Gastroesophageal sphincter (tissue), 4 donors: Measurements from ENCODE around the gene NEK6. TPM values are rescaled to one million over a fixed set of nuclear protein-coding genes. Genes with fewer than 3 reads are reported as not detected.

ENCODE experiments used
- ATAC-seq: fragments of 150-250 bp; one replicate; pipeline ENCODE4 v1.9.1; 2016; ENCODE audit warnings: mild to moderate bottlenecking, moderate library complexity
- H3K27ac ChIP-seq, 4 donors: fragments of 200-600 bp; sonication (generic) in 3 of 4; 1 replicate in 3 of 4; 2 replicates in 1 of 4; pipeline ENCODE4 v1.5.1; 2016 to 2019
- H3K27me3 ChIP-seq: fragments of 200-600 bp; sonication (generic); one replicate; pipeline ENCODE4 v1.5.1; 2019
- H3K36me3 ChIP-seq, 2 donors: fragments of 200-600 bp; sonication (generic); one replicate each; pipeline ENCODE4 v1.5.1; 2019; ENCODE audit warnings: control low read depth in 1 of 2
- H3K4me1 ChIP-seq, 3 donors: fragments of 200-600 bp; sonication (generic); 1 replicate in 2 of 3; 2 replicates in 1 of 3; pipeline ENCODE4 v1.5.1; 2016 to 2019; ENCODE audit warnings: control low read depth in 2 of 3
- H3K4me3 ChIP-seq, 2 donors: fragments of 200-600 bp; sonication (generic); one replicate each; pipeline ENCODE4 v1.5.1; 2019; ENCODE audit warnings: mild to moderate bottlenecking in 1 of 2, moderate library complexity in 1 of 2
- H3K9me3 ChIP-seq, 3 donors: fragments of 200-600 bp; sonication (generic); one replicate each; pipeline ENCODE4 v1.5.1; 2017 to 2019; ENCODE audit warnings: control low read depth in 2 of 3
- CTCF ChIP-seq, 4 experiments: fragments of 200-600 bp in 2 of 4; fragments of 450-650 bp in 2 of 4; sonication (generic) in 1 of 4; IDR thresholded peaks; one replicate each; pipeline ENCODE4 v1.5.1; 2017 to 2019; ENCODE audit warnings: antibody characterized with exemption in 4 of 4, mild to moderate bottlenecking in 2 of 4, moderate library complexity in 2 of 4
- EP300 ChIP-seq: sonication (generic); formaldehyde crosslinking; IDR thresholded peaks from one replicate; pipeline ENCODE4 v1.6.1; 2017; ENCODE audit warnings: antibody characterized with exemption, mild to moderate bottlenecking
- POLR2A ChIP-seq, 2 donors: fragments of 450-650 bp; IDR thresholded peaks; one replicate each; pipeline ENCODE4 v1.6.1; 2017; ENCODE audit warnings: antibody characterized with exemption in 2 of 2, mild to moderate bottlenecking in 2 of 2, moderate library complexity in 1 of 2
- POLR2AphosphoS5 ChIP-seq: sonication (generic); formaldehyde crosslinking; IDR thresholded peaks from one replicate; pipeline ENCODE4 v1.6.1; 2017; ENCODE audit warnings: antibody characterized with exemption
- WGBS, 2 donors: methylation state at CpG; one replicate each; pipeline ENCODE4 v1.1.5; 2018; ENCODE audit warnings: low coverage in 1 of 2; 5-methylcytosine and 5-hydroxymethylcytosine counted together
- total RNA-seq, 4 donors: library from RNA; depleted of rRNA; stranded (reverse); fragments of >200 nt; gene quantifications; one replicate each; pipeline ENCODE4 v1.1.0, GENCODE V29; 2016

NEK6 gene
- total RNA-seq, 4 donors from 2014 or later = 13.2 to 31.7 (median 19.3) TPM

GRCh38 chr9:124334568-124335319 lies 77.0 kb downstream of the NEK6 start:
- Histone ChIP-seq H3K27ac (no peak overlapping the region), H3K36me3 (peaks cover 0 to 88% of the 10 kb centered on the region in 2 donors), H3K27me3 (no peaks in the 10 kb centered on the region), H3K4me3 (no peak overlapping the region), H3K4me1 (no peaks in the 10 kb centered on the region), H3K9me3 (peaks cover 0 to 13% (median 0%) of the 10 kb centered on the region in 3 donors)
- TF ChIP-seq POLR2A (IDR thresholded peaks at IDR 0.05) = no peak
- no peak for TF ChIP-seq EP300
- no peak for TF ChIP-seq POLR2AphosphoS5
- no peak for TF ChIP-seq CTCF (IDR thresholded peaks at IDR 0.05)
- no peak for ATAC-seq
- WGBS, 2 donors = 83 to 100% methylated on average over 2 to 5 of the region's 15 CpGs

GRCh38 chr9:124335320-124335707 lies 77.6 kb downstream of the NEK6 start:
- ATAC-seq = no peak
- no peaks in the 10 kb centered on the region for H3K27me3 ChIP-seq
- peaks cover 0 to 13% (median 0%) of the 10 kb centered on the region in 3 donors for H3K9me3 ChIP-seq
- peaks cover 0 to 88% of the 10 kb centered on the region in 2 donors for H3K36me3 ChIP-seq
- H3K4me1 ChIP-seq = no peaks in the 10 kb centered on the region
- TF ChIP-seq POLR2A (IDR thresholded peaks at IDR 0.05) (no peak), EP300 (no peak), CTCF (IDR thresholded peaks at IDR 0.05) (no peak), POLR2AphosphoS5 (no peak)
- H3K27ac ChIP-seq = no peak overlapping the region
- no peak overlapping the region for H3K4me3 ChIP-seq
- 80 to 100% methylated on average over 1 of the region's 14 CpGs for WGBS, 2 donors

- no peak for TF ChIP-seq EP300
- no peak for TF ChIP-seq POLR2AphosphoS5
- no peak for TF ChIP-seq POLR2A (IDR thresholded peaks at IDR 0.05)
- TF ChIP-seq CTCF (IDR thresholded peaks at IDR 0.05) = no peak
- peaks cover 0 to 13% (median 0%) of the 10 kb centered on the region in 3 donors for H3K9me3 ChIP-seq
- peaks cover 0 to 82% of the 10 kb centered on the region in 2 donors for H3K36me3 ChIP-seq
- H3K4me1 ChIP-seq = peaks cover 0 to 9% (median 3%) of the 10 kb centered on the region in 3 donors
- no peak overlapping the region for H3K4me3 ChIP-seq
- no peaks in the 10 kb centered on the region for H3K27me3 ChIP-seq
- 96 to 100% methylated on average over 4 to 5 of the region's 5 CpGs for WGBS, 2 donors
- H3K27ac ChIP-seq = no peak overlapping the region
- no peak for ATAC-seq
These were observed 79.8 kb downstream of the NEK6 start for GRCh38 chr9:124337562-124337961.

- TF ChIP-seq EP300 = no peak
- TF ChIP-seq CTCF (IDR thresholded peaks at IDR 0.05) = no peak
- no peak for TF ChIP-seq POLR2A (IDR thresholded peaks at IDR 0.05)
- no peak for TF ChIP-seq POLR2AphosphoS5
- WGBS, 2 donors = no CpG with 5 or more reads among the region's 13 CpGs
- H3K9me3 ChIP-seq = peaks cover 0 to 13% (median 0%) of the 10 kb centered on the region in 3 donors
- peaks cover 0 to 79% of the 10 kb centered on the region in 2 donors for H3K36me3 ChIP-seq
- H3K4me3 ChIP-seq = no peak overlapping the region
- no peak for ATAC-seq
- no peak overlapping the region for H3K27ac ChIP-seq
- H3K27me3 ChIP-seq = no peaks in the 10 kb centered on the region
- H3K4me1 ChIP-seq = peaks cover 0 to 23% (median 11%) of the 10 kb centered on the region in 3 donors
These were observed 81.9 kb downstream of the NEK6 start for GRCh38 chr9:124339603-124340146.
